OCI-LY7 (cell line): ENCODE data around the gene SHH.

Source experiments
- EZH2phosphoT487 ChIP-seq: fragments of 200-600 bp; sonication (generic); IDR thresholded peaks from 2 replicates; pipeline ENCODE4 v1.6.1; 2018; ENCODE audit warnings: low read depth, borderline replicate concordance, mild to moderate bottlenecking, mixed run types, antibody characterized with exemption, low read length, moderate library complexity, mixed read lengths
- TF ChIP-seq, protein P1 (sequence below): fragments of 200-600 bp; sonication (generic); conservative IDR thresholded peaks from 2 replicates; pipeline ENCODE4 v1.5.1; 2014; ENCODE audit warnings: mild to moderate bottlenecking, antibody characterized with exemption, low read length, moderate library complexity, mixed read lengths

DNA sequence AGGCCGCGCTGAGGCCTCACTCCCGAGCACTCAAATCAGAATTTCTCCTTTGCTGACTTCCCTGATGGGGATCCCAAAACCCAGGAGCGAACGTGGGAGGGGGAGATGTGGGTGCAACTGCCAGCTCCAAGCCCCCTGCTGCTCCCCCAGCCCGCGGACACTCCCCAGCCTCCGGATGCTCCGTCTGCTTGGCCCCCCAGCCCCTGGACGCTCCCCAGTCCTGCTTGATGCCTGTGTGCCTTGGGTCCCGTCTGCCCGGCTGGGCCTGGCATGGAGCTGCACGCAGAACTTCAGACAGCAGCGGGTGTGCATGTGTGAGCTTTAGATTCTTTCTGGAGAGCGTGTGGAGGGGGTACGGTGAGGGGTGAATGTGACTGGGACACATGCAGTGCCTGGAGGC lies 4.7 kb upstream of the SHH start:
- TF ChIP-seq, protein P1, sequence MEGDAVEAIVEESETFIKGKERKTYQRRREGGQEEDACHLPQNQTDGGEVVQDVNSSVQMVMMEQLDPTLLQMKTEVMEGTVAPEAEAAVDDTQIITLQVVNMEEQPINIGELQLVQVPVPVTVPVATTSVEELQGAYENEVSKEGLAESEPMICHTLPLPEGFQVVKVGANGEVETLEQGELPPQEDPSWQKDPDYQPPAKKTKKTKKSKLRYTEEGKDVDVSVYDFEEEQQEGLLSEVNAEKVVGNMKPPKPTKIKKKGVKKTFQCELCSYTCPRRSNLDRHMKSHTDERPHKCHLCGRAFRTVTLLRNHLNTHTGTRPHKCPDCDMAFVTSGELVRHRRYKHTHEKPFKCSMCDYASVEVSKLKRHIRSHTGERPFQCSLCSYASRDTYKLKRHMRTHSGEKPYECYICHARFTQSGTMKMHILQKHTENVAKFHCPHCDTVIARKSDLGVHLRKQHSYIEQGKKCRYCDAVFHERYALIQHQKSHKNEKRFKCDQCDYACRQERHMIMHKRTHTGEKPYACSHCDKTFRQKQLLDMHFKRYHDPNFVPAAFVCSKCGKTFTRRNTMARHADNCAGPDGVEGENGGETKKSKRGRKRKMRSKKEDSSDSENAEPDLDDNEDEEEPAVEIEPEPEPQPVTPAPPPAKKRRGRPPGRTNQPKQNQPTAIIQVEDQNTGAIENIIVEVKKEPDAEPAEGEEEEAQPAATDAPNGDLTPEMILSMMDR, result no peak
- TF ChIP-seq EZH2phosphoT487, result no peak
